ENCODE results near the gene VAMP2.

The VAMP2 gene, protein sequence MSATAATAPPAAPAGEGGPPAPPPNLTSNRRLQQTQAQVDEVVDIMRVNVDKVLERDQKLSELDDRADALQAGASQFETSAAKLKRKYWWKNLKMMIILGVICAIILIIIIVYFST

DNA sequence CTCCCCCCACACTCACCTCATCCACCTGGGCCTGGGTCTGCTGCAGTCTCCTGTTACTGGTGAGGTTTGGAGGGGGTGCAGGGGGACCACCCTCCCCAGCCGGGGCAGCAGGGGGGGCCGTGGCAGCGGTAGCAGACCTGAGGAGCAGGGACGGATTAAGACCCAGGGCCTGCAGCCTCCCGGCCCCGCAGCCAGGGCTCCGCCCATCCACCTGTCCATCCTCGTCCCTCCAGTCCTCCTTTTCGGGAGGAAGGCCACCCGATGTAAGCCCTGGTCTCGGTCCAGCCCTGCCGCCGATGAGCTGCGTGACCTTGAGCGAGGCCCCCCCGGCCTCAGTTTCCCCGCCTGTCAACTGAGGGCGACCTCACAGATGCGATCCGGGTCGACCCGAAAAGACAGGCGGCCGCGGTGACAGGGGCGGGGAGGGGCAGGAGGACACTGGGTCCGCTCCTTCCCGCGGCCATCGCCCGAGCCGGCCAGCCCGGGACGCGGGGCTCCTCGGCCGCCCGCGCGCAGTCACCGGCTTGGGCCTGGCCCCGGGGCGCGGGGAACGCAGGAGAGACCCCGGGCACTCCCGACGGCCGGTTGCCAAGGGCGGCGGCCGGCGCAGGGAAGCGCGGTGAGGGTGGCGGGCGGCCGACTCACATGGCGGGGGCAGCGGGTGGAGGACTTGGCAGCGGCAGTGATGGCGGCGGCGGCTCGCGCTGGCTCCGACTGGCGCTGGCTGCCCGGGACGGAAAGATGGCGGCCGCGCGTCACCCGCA lies at the start of gene VAMP2:
Gene VAMP2 (minus strand): TSS at position 716 of the 764 bp plus-strand sequence. CDS start 69 bp downstream, at position 647.
- TF ChIP-seq CTCF (conservative IDR thresholded peaks at IDR 0.05; ENCODE audit: control insufficient read depth, insufficient read depth, low read depth, low read length), result no peak
- DNase-seq (ENCODE audit: low read depth), result peak; percentile 50

GRCh38 chr17:8210761-8211458 lies 48.2 kb upstream of the VAMP2 start:
- peak overlapping the region; percentile 89 for H3K4me3 ChIP-seq (ENCODE audit: control insufficient read depth, low read depth, low read length)
- no peak for TF ChIP-seq CTCF (conservative IDR thresholded peaks at IDR 0.05; ENCODE audit: control insufficient read depth, insufficient read depth, low read depth, low read length)
- DNase-seq (ENCODE audit: low read depth), result peak; percentile 43

More for the DNA sequence above, at the start of gene VAMP2:
- H3K4me3 ChIP-seq (ENCODE audit: control insufficient read depth, low read depth, low read length), result peak within 1 kb of the TSS; percentile 83

GRCh38 chr17:8209907-8210760 lies 47.4 kb upstream of the VAMP2 start, which contains the start of gene AURKB:
AURKB (minus strand) TSS chr17:8210575; CDS start chr17:8210224, 351 bp downstream.
- DNase-seq (ENCODE audit: low read depth), result peak; percentile 97
- no peak for TF ChIP-seq CTCF (conservative IDR thresholded peaks at IDR 0.05; ENCODE audit: control insufficient read depth, insufficient read depth, low read depth, low read length)
- peak within 1 kb of the TSS; percentile 89 for H3K4me3 ChIP-seq (ENCODE audit: control insufficient read depth, low read depth, low read length)

DNA sequence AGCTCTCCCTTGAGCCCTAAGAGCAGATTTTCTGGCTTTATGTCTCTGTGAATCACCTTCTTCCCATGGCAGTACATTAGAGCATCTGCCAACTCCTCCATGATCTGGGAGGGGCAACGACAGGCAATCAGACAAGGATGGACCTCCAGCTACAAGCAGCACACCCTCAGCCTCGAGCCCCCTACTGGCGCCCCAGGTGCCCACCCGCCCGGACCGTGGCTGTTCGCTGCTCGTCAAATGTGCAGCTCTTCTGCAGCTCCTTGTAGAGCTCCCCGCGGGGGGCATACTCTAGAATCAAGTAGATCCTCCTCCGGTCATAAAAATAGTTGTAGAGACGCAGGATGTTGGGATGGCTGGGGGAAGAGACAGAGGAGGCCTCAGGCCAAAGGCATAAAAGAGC lies 43.8 kb upstream of the VAMP2 start:
- no peak overlapping the region for H3K4me3 ChIP-seq (ENCODE audit: control insufficient read depth, low read depth, low read length)
- DNase-seq (ENCODE audit: low read depth), result no peak
- no peak for TF ChIP-seq CTCF (conservative IDR thresholded peaks at IDR 0.05; ENCODE audit: control insufficient read depth, insufficient read depth, low read depth, low read length)

- TF ChIP-seq CTCF (conservative IDR thresholded peaks at IDR 0.05; ENCODE audit: control insufficient read depth, insufficient read depth, low read depth, low read length), result no peak
- no peak for DNase-seq (ENCODE audit: low read depth)
- no peak overlapping the region for H3K4me3 ChIP-seq (ENCODE audit: control insufficient read depth, low read depth, low read length)
These were observed 42.2 kb upstream of the VAMP2 start for GRCh38 chr17:8204761-8205555.

Measured in fibroblast of mammary gland (primary cell).